Heart left ventricle (tissue), 13 donors: Measurements from ENCODE around the gene C4BPA.

Source experiments
- POLR2A ChIP-seq, 2 donors: fragments of 450-650 bp; IDR thresholded peaks; one replicate each; pipeline ENCODE4 v1.6.1; 2017; ENCODE audit warnings: antibody characterized with exemption in 2 of 2, mild to moderate bottlenecking in 2 of 2, moderate library complexity in 2 of 2
- TF ChIP-seq, protein P1 (sequence below), 12 donors: fragments of 200-600 bp; sonication (generic) in 4 of 12; IDR thresholded peaks; one replicate each; pipeline versions ENCODE4 v1.5.0 to v1.8.0; 2018 to 2022; ENCODE audit warnings: antibody characterized with exemption in 12 of 12, mild to moderate bottlenecking in 5 of 12
- donor health status: ischemic (EF 13 %, LVEDD 7.1; RV severe dilation, severe dysfunction).
- donor health status: DM: no; HTN: yes; CAD: no.
- donor health status: DM: no; HTN: no; CAD: no.
- donor health status: ischemic (EF 25% LVEDD 6.9; RV normal size, moderate dysfunction).
- donor health status: ischemic (EF 25% LVEDD 5.7; RV mildly dilated, moderate dysfunction).
- donor health status: ischemic (EF 35%, LVEDD 5.7; RV mildly dilated, moderate dysfunction).
- donor health status: nonischemic (EF 11% LVEDD 7.7; RV severe dilation, severe dysfunction).
- donor health status: DM: yes; HTN: yes; CAD: no.
- donor health status: PGD.
- donor health status: ischemic (EF 29% LVEDD 5.4; RV normal size, mild dysfunction).
- donor health status: nonischemic (EF 23%, LVEDD 6.1; RV moderate dilation, normal function).

DNA sequence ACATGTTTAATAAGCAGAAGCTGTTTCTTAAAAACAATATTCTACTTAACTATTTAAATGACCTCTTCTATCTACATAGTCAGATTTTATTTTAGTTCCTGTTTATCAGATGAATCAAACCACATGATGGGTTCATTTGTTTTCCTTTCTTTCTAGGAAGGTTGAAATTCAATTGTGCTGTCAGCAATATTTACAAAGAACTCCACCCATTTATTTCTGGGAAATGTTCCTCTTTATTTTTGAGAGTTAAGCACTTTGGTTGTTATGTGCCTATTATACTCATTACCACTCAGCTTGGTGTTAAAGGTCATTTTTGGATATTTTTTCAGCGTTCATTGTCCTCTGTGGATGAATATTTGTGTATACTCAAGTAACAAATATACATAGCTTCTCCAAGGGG, 84.9 kb downstream of the C4BPA start:
- TF ChIP-seq, protein P1, sequence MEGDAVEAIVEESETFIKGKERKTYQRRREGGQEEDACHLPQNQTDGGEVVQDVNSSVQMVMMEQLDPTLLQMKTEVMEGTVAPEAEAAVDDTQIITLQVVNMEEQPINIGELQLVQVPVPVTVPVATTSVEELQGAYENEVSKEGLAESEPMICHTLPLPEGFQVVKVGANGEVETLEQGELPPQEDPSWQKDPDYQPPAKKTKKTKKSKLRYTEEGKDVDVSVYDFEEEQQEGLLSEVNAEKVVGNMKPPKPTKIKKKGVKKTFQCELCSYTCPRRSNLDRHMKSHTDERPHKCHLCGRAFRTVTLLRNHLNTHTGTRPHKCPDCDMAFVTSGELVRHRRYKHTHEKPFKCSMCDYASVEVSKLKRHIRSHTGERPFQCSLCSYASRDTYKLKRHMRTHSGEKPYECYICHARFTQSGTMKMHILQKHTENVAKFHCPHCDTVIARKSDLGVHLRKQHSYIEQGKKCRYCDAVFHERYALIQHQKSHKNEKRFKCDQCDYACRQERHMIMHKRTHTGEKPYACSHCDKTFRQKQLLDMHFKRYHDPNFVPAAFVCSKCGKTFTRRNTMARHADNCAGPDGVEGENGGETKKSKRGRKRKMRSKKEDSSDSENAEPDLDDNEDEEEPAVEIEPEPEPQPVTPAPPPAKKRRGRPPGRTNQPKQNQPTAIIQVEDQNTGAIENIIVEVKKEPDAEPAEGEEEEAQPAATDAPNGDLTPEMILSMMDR (IDR thresholded peaks at IDR 0.05), result no peak
- TF ChIP-seq POLR2A (IDR thresholded peaks at IDR 0.05), result no peak
